Bronchial epithelial cell (primary cell): ENCODE measurements around the gene PSEN2. TPM values are rescaled to one million over a fixed set of nuclear protein-coding genes. Genes with fewer than 3 reads are reported as not detected.

ENCODE experiments used
- DNase-seq: peaks from one replicate; pipeline ENCODE4 v3.0.0-alpha.2; 2010; ENCODE audit warnings: low read depth
- FAIRE-seq: peaks from 2 replicates; lab custom pipeline; 2011; peaks lifted over from hg19 to GRCh38; lab: Jason Lieb, UNC
- H3K27me3 ChIP-seq: 2 replicates; pipeline ENCODE4 v1.5.1; 2011; ENCODE audit warnings: low read length; ENCODE audit not compliant: control insufficient read depth, insufficient read depth
- H3K36me3 ChIP-seq: 2 replicates; pipeline ENCODE4 v1.5.1; 2011; ENCODE audit warnings: low read length; ENCODE audit not compliant: control insufficient read depth, insufficient read depth
- H3K4me3 ChIP-seq: 2 replicates; pipeline ENCODE4 v1.5.1; 2011; ENCODE audit warnings: mild to moderate bottlenecking, low read depth, low read length, control low read depth
- total RNA-seq: library from RNA; depleted of rRNA; stranded (reverse); fragments of >200 nt; gene quantifications from 2 replicates; pipeline ENCODE4 v1.2.1, GENCODE V29; 2014
- TF ChIP-seq, protein P1 (sequence below): IDR thresholded peaks from 2 replicates; pipeline ENCODE4 v1.5.1; 2011; ENCODE audit warnings: mild to moderate bottlenecking, moderate library complexity, low read length, control low read depth, inconsistent platforms; ENCODE audit not compliant: insufficient read depth, severe bottlenecking

The PSEN2 gene
- total RNA-seq, 1 donor from 2014 or later: 20.3 TPM

DNA sequence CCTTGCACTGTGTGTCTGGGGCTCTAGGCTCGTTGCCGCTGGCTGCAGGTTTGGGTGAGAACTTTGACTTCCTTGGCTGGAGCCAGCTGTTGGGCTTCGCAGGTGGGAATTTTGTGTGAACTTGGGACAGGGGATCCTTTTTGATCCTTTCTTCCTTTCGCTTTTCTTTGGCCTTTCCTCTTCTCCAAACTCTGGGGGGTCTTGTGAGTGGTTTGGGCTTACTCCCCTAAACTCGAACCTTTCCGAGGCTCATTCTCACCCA lies 70.3 kb downstream of the PSEN2 start:
- DNase-seq (no peak), FAIRE-seq (no peak)
- TF ChIP-seq, protein P1, sequence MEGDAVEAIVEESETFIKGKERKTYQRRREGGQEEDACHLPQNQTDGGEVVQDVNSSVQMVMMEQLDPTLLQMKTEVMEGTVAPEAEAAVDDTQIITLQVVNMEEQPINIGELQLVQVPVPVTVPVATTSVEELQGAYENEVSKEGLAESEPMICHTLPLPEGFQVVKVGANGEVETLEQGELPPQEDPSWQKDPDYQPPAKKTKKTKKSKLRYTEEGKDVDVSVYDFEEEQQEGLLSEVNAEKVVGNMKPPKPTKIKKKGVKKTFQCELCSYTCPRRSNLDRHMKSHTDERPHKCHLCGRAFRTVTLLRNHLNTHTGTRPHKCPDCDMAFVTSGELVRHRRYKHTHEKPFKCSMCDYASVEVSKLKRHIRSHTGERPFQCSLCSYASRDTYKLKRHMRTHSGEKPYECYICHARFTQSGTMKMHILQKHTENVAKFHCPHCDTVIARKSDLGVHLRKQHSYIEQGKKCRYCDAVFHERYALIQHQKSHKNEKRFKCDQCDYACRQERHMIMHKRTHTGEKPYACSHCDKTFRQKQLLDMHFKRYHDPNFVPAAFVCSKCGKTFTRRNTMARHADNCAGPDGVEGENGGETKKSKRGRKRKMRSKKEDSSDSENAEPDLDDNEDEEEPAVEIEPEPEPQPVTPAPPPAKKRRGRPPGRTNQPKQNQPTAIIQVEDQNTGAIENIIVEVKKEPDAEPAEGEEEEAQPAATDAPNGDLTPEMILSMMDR: no peak
- Histone ChIP-seq H3K36me3 (no peaks in the 10 kb centered on the region), H3K4me3 (peak overlapping the region; percentile 66), H3K27me3 (no peaks in the 10 kb centered on the region)

DNA sequence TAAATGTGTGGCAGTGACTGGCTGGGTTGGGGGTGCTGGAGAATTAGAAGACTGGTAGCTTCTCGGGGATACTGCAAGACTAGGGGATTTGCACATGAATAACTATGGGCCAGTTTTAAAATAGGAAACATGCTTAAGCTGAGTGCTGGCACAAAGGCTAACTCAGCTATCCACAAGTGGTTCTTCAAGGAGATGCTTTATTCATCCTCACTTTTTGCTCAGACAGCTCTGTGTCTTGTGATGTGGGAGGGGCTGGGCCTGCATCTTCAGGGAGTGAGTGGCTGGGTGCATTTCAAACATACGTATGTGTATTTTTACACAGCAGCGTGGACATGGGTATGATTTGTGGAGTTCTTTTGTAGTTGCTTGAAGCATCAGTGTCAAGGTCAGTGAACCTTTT lies 72.0 kb downstream of the PSEN2 start:
- TF ChIP-seq, protein P1: no peak
- DNase-seq (no peak), FAIRE-seq (no peak)
- Histone ChIP-seq H3K27me3 (no peaks in the 10 kb centered on the region), H3K4me3 (no peak overlapping the region), H3K36me3 (no peaks in the 10 kb centered on the region)

- TF ChIP-seq, protein P1: no peak
- H3K4me3 ChIP-seq: no peak overlapping the region
- no peaks in the 10 kb centered on the region for H3K27me3 ChIP-seq
- no peaks in the 10 kb centered on the region for H3K36me3 ChIP-seq
- DNase-seq (no peak), FAIRE-seq (no peak)
Observed at GRCh38 chr1:226943156-226943555, 72.7 kb downstream of the PSEN2 start.

DNA sequence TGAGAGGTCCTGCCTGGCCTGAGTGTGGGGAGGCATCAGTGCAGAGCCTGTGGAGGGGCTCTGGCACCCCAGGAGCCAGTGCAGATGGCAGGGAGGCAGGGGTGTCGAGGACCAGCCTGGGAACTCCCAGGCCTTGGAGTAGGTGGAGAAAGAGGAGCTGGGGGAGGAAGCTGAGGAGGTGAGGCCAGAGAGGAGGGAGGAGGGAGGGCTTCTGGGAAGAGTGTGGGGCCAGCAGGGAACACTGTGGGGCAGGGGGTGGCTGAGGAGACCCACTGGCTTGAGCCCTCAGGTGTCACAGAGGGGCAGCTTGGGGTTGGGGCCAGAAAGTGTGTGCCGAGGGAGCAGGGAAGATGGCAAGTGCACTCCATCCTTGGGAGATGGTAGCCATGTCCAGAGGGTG lies 73.5 kb downstream of the PSEN2 start:
- FAIRE-seq: no peak
- TF ChIP-seq, protein P1: no peak
- DNase-seq: no peak

GRCh38 chr1:226945106-226945857 lies 74.9 kb downstream of the PSEN2 start:
- TF ChIP-seq, protein P1: no peak
- Histone ChIP-seq H3K36me3 (no peaks in the 10 kb centered on the region), H3K27me3 (no peaks in the 10 kb centered on the region), H3K4me3 (no peak overlapping the region)
- FAIRE-seq: no peak
- no peak for DNase-seq

More for the DNA sequence above, 73.5 kb downstream of the PSEN2 start:
- Histone ChIP-seq H3K27me3 (no peaks in the 10 kb centered on the region), H3K4me3 (no peak overlapping the region), H3K36me3 (no peaks in the 10 kb centered on the region)

Other genes starting within 250 kb of the PSEN2 start
- gene ITPKB, start 131.3 kb upstream of the PSEN2 start, total RNA-seq: 1.3 and 1.9 TPM in 2 replicates
- 2.3 and 6.1 TPM in 2 replicates for gene COQ8A, start 69.7 kb downstream of the PSEN2 start, total RNA-seq